Measurements from ENCODE around the gene MAP4K3.
"Not testable (repeated sequence)": the region's sequence is repeated elsewhere in the genome, so short reads cannot be mapped to it uniquely, and the experiment has no call there.

Gene MAP4K3

GRCh38 chr2:39407516-39408296 is 29.4 kb downstream of the MAP4K3 start:
- no peak for DNase-seq

- no peak for DNase-seq
These were observed 31.7 kb downstream of the MAP4K3 start for GRCh38 chr2:39405364-39405763.

- no peak for DNase-seq
These were observed 33.8 kb downstream of the MAP4K3 start for GRCh38 chr2:39403311-39403710.

- DNase-seq, result no peak
These were observed 35.8 kb downstream of the MAP4K3 start for GRCh38 chr2:39401319-39401718.

GRCh38 chr2:39399570-39399969 is 37.5 kb downstream of the MAP4K3 start:
- no peak for DNase-seq

- DNase-seq, result no peak
These were observed 41.8 kb downstream of the MAP4K3 start for GRCh38 chr2:39395313-39395712.

GRCh38 chr2:39394516-39394961 is 42.5 kb downstream of the MAP4K3 start:
- no peak for DNase-seq

- no peak for DNase-seq
These were observed 44.4 kb downstream of the MAP4K3 start for GRCh38 chr2:39392672-39393071.

- no peak for DNase-seq
These were observed 46.9 kb downstream of the MAP4K3 start for GRCh38 chr2:39390216-39390615.

- no peak for DNase-seq
These were observed 51.0 kb downstream of the MAP4K3 start for GRCh38 chr2:39386064-39386463.

GRCh38 chr2:39385172-39385571 is 51.9 kb downstream of the MAP4K3 start:
- no peak for DNase-seq

GRCh38 chr2:39384071-39384470 is 53.0 kb downstream of the MAP4K3 start:
- not testable (repeated sequence) for DNase-seq

- no peak for DNase-seq
These were observed 53.9 kb downstream of the MAP4K3 start for GRCh38 chr2:39383146-39383545.

- DNase-seq, result no peak
These were observed 55.4 kb downstream of the MAP4K3 start for GRCh38 chr2:39381653-39382052.

- DNase-seq, result no peak
These were observed 56.4 kb downstream of the MAP4K3 start for GRCh38 chr2:39380525-39381150.

GRCh38 chr2:39379643-39380524 is 57.2 kb downstream of the MAP4K3 start:
- DNase-seq, result no peak

GRCh38 chr2:39378968-39379367 is 58.1 kb downstream of the MAP4K3 start:
- DNase-seq, result no peak

GRCh38 chr2:39377226-39377939 is 59.7 kb downstream of the MAP4K3 start:
- no peak for DNase-seq

GRCh38 chr2:39375917-39376316 is 61.2 kb downstream of the MAP4K3 start:
- DNase-seq, result no peak

GRCh38 chr2:39373181-39373802 is 63.8 kb downstream of the MAP4K3 start:
- no peak for DNase-seq

GRCh38 chr2:39370101-39370500 is 67.0 kb downstream of the MAP4K3 start:
- DNase-seq, result no peak

GRCh38 chr2:39368846-39369245 is 68.2 kb downstream of the MAP4K3 start:
- DNase-seq, result no peak
